GM12873 (cell line): Measurements from ENCODE around the gene ACTG1.

Experiments
- CTCF ChIP-seq: IDR thresholded peaks from 2 replicates; pipeline ENCODE4 v1.5.1; 2012; ENCODE audit warnings: low read depth, mild to moderate bottlenecking, moderate library complexity, low read length, control low read depth; ENCODE audit not compliant: insufficient read depth; ENCODE audit errors: missing control alignments

Gene ACTG1

DNA sequence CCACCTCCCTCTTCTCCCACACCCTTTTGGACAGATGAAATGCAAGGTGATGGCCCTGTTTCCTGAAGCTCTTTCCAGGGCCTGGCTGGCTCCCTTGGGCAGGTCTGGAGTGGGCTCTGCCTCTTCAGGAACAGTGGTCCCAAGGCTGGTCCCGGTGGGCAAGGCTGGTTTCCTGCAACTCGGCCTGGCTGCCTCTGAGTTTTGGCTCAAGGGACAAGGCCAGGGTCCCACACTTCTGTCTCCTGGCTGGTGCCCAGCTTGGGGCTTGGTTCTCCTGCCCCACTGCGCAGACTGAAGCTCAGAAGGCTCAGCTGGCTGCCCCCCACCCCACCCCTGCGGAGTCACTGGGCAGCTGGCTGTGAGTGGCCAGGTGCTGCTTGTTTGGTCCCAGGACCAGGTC lies 3.8 kb upstream of the ACTG1 start:
- TF ChIP-seq CTCF = no peak

DNA sequence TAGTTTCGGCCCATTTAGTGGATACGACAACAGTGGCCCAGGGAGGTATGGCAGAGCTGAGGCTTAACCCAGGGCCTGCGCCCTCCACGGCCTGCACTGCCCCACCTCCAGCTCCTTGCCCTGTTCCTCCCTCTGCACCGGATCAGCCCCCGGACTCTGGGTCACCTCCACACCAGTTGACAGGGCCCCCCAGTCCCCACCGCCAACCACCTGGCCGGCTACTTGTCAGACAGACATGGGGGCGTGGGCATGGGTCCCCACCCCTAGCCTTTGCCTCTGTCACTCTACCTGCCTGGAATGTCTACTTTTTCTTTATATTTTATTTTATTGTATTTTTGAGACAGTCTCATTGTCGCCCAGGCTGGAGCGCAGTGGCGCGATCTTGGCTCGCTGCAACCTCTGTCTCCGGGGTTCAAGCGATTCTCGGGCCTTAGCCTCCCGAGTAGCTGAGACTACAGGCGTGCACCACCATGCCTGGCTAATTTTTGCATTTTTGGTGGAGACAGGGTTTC lies 3.0 kb upstream of the ACTG1 start:
- no peak for TF ChIP-seq CTCF

DNA sequence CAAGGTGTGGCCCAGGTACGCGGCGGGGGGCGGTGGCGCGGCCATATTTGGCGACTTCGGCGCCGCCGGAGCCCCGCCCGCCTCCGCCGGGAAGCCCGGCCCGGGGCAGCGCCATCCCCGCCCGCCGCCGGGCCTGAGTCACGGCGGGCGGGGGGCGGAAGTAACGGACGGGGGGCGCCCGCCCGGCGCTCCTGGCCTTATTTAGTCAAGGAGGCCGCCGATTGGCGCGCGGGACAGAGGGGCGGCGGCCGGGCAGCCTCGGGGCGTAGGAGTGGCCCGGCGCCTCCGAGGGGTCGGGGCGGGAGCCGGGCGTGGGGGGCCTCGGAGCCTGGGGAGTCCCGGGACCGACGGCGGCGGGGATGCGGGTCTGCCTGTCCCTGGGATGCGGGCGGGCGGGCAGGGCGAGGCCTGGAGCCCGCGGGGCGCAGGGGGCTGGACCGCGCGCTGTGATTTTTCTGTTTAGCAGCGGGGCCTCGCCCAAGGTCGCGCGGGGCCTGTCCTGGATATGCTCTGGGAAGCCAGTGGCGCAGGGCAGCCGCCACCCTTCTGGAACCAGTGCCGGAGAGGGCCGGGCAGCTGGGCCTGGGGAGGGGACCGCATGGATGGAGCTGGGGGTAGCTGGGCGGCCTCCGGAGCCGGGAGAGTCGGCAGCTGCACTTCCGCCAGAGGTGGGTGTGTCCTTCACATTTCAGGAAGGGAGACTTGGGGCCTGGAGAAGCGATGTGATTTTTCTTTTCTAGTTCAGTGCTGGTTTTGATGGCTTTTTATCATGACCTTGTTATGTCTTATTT lies 2.3 kb upstream of the ACTG1 start:
- no peak for TF ChIP-seq CTCF

- TF ChIP-seq CTCF = no peak
Measured at GRCh38 chr17:81514489-81514738, 1.8 kb upstream of the ACTG1 start.

- no peak for TF ChIP-seq CTCF
Measured at GRCh38 chr17:81513753-81514488, 1.3 kb upstream of the ACTG1 start.

DNA sequence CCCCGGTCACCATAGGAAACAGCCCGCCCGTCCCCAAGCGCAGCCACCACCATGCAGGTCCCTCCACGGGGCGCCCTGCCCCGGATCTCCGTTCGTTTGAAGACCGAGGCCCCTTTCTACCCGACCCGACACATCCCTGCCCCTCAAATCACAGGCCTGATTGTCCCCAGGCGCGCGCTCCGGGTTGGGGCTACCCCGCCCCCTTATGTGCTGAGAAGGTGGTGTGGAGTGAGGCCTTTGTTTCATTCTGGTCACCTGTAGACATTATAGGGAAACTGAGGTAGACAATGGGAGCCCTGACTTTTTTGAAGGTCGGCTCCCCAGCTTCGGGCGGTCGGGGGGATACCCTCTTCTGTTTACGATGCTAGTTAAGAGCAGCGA lies 763 bp upstream of the ACTG1 start:
- TF ChIP-seq CTCF = no peak

DNA sequence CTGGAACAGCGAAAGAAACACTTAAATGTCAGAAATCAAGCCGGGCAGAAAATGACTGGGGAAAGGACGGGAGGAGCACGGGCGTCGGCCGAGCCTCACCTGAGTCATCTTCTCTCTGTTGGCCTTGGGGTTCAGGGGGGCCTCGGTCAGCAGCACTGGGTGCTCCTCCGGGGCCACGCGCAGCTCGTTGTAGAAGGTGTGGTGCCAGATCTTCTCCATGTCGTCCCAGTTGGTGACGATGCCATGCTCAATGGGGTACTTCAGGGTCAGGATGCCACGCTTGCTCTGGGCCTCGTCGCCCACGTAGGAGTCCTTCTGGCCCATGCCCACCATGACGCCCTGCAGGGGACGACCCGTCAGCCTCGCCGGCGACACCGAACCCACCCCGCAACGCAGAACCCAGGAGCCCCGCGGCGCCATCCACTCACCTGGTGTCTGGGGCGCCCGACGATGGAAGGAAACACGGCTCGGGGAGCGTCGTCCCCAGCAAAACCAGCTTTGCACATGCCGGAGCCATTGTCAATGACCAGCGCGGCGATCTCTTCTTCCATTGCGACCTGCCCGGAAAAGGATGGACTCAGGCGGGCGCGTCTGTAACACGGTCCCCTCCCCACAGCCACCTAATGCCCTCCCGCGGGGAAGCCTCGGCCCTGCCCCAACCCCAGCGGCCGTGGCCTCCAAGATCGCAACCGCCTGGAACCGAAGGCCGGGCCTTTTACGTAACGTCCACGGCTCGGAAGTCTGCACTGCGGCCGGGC lies 616 bp downstream of the ACTG1 start:
- no peak for TF ChIP-seq CTCF
